Measurements from ENCODE around the gene TET3. TPM values are rescaled to one million over a fixed set of nuclear protein-coding genes. Genes with fewer than 3 reads are reported as not detected.
A peak's percentile ranks its signal among the peaks of the same experiment; 100 is the strongest.

TET3 gene
- polyA plus RNA-seq, 2 of the 4 experiments (the other 2 are of a cell fraction) = 4.6 to 6.1 TPM

DNA sequence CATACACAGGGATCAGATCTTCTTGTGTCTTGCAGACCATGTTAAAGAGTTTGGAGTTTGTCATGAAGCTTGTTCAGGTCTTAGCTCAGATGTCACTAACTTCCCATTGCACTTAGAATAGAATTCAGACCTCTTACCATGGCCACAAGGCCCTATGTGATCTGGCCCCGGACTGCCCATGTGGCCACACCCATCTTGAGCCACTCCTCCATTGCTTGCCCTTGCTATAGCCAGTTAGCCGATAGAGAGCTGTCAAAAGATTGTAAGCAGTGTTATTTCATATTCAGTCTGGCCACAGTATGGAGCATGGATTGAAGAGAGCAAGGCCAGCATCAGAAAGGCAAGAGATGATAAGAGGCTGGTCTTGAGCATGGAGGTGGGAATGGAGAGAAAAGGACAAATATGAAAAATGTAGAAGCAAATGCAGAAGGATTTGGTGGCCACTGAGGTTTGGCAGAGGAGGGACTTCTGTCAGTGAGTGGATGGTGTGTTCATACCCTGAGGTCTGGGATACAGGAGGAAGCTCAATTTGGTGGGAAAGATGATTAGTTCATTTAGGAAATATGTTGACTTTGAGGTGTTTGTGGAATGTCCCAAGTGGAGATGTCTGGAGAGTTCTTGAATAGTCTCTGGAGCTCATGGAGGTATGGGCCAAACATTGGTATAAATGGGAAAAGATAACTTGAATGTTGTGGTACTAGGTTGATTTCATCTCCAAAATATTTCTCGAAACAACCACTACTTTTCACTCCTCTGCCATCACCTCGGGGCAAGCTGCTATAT lies 47.4 kb upstream of the TET3 start:
- Histone ChIP-seq H3K4me1 (peaks cover 3% of the 10 kb centered on the region; the same call in 1 of the 3 replicates), H3K4me3 (no peak overlapping the region), H3K4me2 (no peak overlapping the region), H3K27ac (no peak overlapping the region), H3K9me3 (no peaks in the 10 kb centered on the region)
- ChIA-PET POLR2A (interaction anchor here (2.1 kb wide), 1 partner anchor 10 kb away, joined by 7 read pairs; the partner anchor contains the start of gene DGUOK), CTCF (interaction anchor here (0.8 to 1.7 kb wide), 5 partner anchors 8 to 110 kb away, joined by 3 to 4 read pairs (median 4); no protein-coding TSS in a partner anchor)
- WGBS (ENCODE audit: missing lambda C conversion rate) = 70% methylated on average over 4 of the region's 4 CpGs
- TF ChIP-seq CBX8 (IDR thresholded peaks at IDR 0.05) (no peak), POLR2A (IDR thresholded peaks at IDR 0.05; ENCODE audit: low read length) (no peak), ZFP36 (IDR thresholded peaks at IDR 0.05; ENCODE audit: borderline replicate concordance, partially characterized antibody) (no peak), CHD4 (IDR thresholded peaks at IDR 0.05; ENCODE audit: borderline replicate concordance) (no peak), ZNF302 (CRISPR knock-in tag; IDR thresholded peaks at IDR 0.05) (no peak), POLR2AphosphoS2 (conservative IDR thresholded peaks at IDR 0.05; ENCODE audit: low read length) (no peak), KDM1A (IDR thresholded peaks at IDR 0.05; ENCODE audit: low read depth) (no peak), NFE2L2 (conservative IDR thresholded peaks at IDR 0.05; ENCODE audit: low read length) (no peak), MAZ (IDR thresholded peaks at IDR 0.05; ENCODE audit: borderline replicate concordance, low read depth, low read length) (no peak), NPAS2 (CRISPR knock-in tag; IDR thresholded peaks at IDR 0.05; ENCODE audit: borderline replicate concordance) (no peak), RARB (CRISPR knock-in tag; IDR thresholded peaks at IDR 0.05) (no peak), TFCP2L1 (CRISPR knock-in tag; IDR thresholded peaks at IDR 0.05) (no peak), PHF8 (IDR thresholded peaks at IDR 0.05; ENCODE audit: borderline replicate concordance, low read depth) (no peak), RCOR1 (IDR thresholded peaks at IDR 0.05; ENCODE audit: low read depth, low read length) (no peak), ESRRA (IDR thresholded peaks at IDR 0.05; ENCODE audit: borderline replicate concordance, low read length) (no peak)
- TF ChIP-seq, protein P1, sequence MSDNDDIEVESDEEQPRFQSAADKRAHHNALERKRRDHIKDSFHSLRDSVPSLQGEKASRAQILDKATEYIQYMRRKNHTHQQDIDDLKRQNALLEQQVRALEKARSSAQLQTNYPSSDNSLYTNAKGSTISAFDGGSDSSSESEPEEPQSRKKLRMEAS (IDR thresholded peaks at IDR 0.05) = no peak
- TF ChIP-seq, protein P2, sequence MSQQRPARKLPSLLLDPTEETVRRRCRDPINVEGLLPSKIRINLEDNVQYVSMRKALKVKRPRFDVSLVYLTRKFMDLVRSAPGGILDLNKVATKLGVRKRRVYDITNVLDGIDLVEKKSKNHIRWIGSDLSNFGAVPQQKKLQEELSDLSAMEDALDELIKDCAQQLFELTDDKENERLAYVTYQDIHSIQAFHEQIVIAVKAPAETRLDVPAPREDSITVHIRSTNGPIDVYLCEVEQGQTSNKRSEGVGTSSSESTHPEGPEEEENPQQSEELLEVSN (IDR thresholded peaks at IDR 0.05; ENCODE audit: borderline replicate concordance, low read depth) = no peak
- TF ChIP-seq, protein P3, sequence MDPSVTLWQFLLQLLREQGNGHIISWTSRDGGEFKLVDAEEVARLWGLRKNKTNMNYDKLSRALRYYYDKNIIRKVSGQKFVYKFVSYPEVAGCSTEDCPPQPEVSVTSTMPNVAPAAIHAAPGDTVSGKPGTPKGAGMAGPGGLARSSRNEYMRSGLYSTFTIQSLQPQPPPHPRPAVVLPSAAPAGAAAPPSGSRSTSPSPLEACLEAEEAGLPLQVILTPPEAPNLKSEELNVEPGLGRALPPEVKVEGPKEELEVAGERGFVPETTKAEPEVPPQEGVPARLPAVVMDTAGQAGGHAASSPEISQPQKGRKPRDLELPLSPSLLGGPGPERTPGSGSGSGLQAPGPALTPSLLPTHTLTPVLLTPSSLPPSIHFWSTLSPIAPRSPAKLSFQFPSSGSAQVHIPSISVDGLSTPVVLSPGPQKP (IDR thresholded peaks at IDR 0.05; ENCODE audit: low read depth, low read length) = no peak
- TF ChIP-seq, protein P4, sequence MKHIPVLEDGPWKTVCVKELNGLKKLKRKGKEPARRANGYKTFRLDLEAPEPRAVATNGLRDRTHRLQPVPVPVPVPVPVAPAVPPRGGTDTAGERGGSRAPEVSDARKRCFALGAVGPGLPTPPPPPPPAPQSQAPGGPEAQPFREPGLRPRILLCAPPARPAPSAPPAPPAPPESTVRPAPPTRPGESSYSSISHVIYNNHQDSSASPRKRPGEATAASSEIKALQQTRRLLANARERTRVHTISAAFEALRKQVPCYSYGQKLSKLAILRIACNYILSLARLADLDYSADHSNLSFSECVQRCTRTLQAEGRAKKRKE (CRISPR knock-in tag; IDR thresholded peaks at IDR 0.05; ENCODE audit: low read depth) = no peak
- TF ChIP-seq, protein P5, sequence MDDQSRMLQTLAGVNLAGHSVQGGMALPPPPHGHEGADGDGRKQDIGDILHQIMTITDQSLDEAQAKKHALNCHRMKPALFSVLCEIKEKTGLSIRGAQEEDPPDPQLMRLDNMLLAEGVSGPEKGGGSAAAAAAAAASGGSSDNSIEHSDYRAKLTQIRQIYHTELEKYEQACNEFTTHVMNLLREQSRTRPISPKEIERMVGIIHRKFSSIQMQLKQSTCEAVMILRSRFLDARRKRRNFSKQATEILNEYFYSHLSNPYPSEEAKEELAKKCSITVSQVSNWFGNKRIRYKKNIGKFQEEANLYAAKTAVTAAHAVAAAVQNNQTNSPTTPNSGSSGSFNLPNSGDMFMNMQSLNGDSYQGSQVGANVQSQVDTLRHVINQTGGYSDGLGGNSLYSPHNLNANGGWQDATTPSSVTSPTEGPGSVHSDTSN (IDR thresholded peaks at IDR 0.05) = no peak
- ATAC-seq (peak; percentile 35 to 56; a peak in 2 of 6 replicates), FAIRE-seq (no peak), DNase-seq (ENCODE audit: low read depth in 1 of 2, low spot score in 1 of 2) (no peak)

DNA sequence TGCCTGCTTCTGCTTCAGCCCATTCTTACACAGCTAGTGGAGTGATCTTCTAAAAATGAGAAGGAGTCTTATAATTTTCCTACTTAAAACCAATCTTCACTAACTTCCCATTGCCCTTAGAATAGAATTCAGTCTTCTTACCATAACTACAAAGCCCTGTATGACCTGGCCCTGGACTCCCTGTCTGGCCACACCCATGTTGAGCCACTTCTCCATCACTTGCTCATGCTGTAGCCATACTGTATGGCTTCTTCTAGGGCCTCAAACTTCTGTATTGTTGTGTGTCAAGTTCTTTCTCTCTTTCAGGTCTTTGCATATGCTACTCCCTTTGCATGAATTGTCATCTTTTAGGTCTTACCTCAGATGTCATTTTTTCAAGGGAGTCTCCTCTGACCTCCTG lies 46.8 kb upstream of the TET3 start:
- Histone ChIP-seq H3K4me2 (no peak overlapping the region), H3K27ac (no peak overlapping the region)
- no peak for ATAC-seq
- TF ChIP-seq, protein P6, sequence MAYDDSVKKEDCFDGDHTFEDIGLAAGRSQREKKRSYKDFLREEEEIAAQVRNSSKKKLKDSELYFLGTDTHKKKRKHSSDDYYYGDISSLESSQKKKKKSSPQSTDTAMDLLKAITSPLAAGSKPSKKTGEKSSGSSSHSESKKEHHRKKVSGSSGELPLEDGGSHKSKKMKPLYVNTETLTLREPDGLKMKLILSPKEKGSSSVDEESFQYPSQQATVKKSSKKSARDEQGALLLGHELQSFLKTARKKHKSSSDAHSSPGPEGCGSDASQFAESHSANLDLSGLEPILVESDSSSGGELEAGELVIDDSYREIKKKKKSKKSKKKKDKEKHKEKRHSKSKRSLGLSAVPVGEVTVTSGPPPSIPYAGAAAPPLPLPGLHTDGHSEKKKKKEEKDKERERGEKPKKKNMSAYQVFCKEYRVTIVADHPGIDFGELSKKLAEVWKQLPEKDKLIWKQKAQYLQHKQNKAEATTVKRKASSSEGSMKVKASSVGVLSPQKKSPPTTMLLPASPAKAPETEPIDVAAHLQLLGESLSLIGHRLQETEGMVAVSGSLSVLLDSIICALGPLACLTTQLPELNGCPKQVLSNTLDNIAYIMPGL (CRISPR knock-in tag; IDR thresholded peaks at IDR 0.05; ENCODE audit: borderline replicate concordance) = no peak
- TF ChIP-seq PHF8 (IDR thresholded peaks at IDR 0.05; ENCODE audit: borderline replicate concordance, low read depth) (no peak), EHMT2 (IDR thresholded peaks at IDR 0.05; ENCODE audit: low read depth) (no peak), HOXB5 (CRISPR knock-in tag; IDR thresholded peaks at IDR 0.05) (no peak), NR3C1 (IDR thresholded peaks at IDR 0.05) (no peak), MAFK (IDR thresholded peaks at IDR 0.05; ENCODE audit: partially characterized antibody) (no peak), BHLHE40 (IDR thresholded peaks at IDR 0.05; ENCODE audit: low read depth, low read length) (no peak), FOSB (CRISPR knock-in tag; IDR thresholded peaks at IDR 0.05) (no peak), ZC3H11A (IDR thresholded peaks at IDR 0.05) (no peak), HOXB13 (CRISPR knock-in tag; IDR thresholded peaks at IDR 0.05; ENCODE audit: low read depth) (no peak), CHD4 (IDR thresholded peaks at IDR 0.05; ENCODE audit: borderline replicate concordance) (no peak), HEYL (CRISPR knock-in tag; IDR thresholded peaks at IDR 0.05) (no peak), KDM1A (IDR thresholded peaks at IDR 0.05; ENCODE audit: low read depth) (no peak), JUNB (IDR thresholded peaks at IDR 0.05) (no peak), ESRRA (IDR thresholded peaks at IDR 0.05; ENCODE audit: borderline replicate concordance, low read length) (no peak)

More for the DNA sequence above, 46.8 kb upstream of the TET3 start:
- Histone ChIP-seq H3K9me3 (no peaks in the 10 kb centered on the region), H3K4me1 (no peaks in the 10 kb centered on the region; the same call in 2 of the 3 replicates), H3K4me3 (no peak overlapping the region)
- CTCF ChIA-PET = interaction anchor here (0.8 to 1.7 kb wide), 6 partner anchors 13 to 111 kb away, joined by 3 to 4 read pairs (median 4); no protein-coding TSS in a partner anchor
- FAIRE-seq = no peak
- DNase-seq (ENCODE audit: low read depth in 1 of 2, low spot score in 1 of 2) = no peak
- POLR2A ChIA-PET = interaction anchor here (2.1 kb wide), 1 partner anchor 11 kb away, joined by 7 read pairs; the partner anchor contains the start of gene DGUOK
